ENCODE results near the gene SLC22A23. TPM values are rescaled to one million over a fixed set of nuclear protein-coding genes. Genes with fewer than 3 reads are reported as not detected.
"Not testable (repeated sequence)": the region's sequence is repeated elsewhere in the genome, so short reads cannot be mapped to it uniquely, and the experiment has no call there.

Gene SLC22A23
- total RNA-seq, 1 donor from 2014 or later: 3.6 TPM

DNA sequence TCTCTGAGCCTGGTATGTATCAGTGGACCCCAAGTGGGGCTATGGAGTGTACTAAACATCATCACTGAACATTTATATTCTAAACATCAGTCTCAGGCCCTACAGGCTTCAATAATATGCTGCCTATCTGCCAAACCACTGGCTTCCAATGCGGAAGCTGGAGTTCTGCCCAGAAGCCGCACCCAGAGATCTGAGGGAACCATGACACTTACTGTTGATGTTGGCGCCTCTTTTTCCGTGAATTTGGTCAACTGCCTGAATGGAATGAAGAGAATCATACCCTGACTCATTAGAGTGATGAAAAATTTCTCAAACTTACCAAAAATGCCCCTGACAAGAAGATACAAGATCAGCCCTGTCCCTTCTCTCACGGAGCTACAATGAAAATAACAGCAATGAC is 66.2 kb downstream of the SLC22A23 start:
- H3K4me3 ChIP-seq (ENCODE audit: low read depth, low read length): no peak overlapping the region
- TF ChIP-seq, protein P1, sequence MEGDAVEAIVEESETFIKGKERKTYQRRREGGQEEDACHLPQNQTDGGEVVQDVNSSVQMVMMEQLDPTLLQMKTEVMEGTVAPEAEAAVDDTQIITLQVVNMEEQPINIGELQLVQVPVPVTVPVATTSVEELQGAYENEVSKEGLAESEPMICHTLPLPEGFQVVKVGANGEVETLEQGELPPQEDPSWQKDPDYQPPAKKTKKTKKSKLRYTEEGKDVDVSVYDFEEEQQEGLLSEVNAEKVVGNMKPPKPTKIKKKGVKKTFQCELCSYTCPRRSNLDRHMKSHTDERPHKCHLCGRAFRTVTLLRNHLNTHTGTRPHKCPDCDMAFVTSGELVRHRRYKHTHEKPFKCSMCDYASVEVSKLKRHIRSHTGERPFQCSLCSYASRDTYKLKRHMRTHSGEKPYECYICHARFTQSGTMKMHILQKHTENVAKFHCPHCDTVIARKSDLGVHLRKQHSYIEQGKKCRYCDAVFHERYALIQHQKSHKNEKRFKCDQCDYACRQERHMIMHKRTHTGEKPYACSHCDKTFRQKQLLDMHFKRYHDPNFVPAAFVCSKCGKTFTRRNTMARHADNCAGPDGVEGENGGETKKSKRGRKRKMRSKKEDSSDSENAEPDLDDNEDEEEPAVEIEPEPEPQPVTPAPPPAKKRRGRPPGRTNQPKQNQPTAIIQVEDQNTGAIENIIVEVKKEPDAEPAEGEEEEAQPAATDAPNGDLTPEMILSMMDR (IDR thresholded peaks at IDR 0.05; ENCODE audit: insufficient read depth, low read length, poor library complexity, severe bottlenecking): no peak
- peaks cover 4% of the 10 kb centered on the region for H3K27me3 ChIP-seq (ENCODE audit: control insufficient read depth, insufficient read depth, low read length)
- no peaks in the 10 kb centered on the region for H3K36me3 ChIP-seq (ENCODE audit: control insufficient read depth, insufficient read depth, low read length)
- DNase-seq (ENCODE audit: low read depth): no peak

- Histone ChIP-seq H3K36me3 (ENCODE audit: control insufficient read depth, insufficient read depth, low read length) (no peaks in the 10 kb centered on the region), H3K4me3 (ENCODE audit: low read depth, low read length) (no peak overlapping the region), H3K27me3 (ENCODE audit: control insufficient read depth, insufficient read depth, low read length) (peaks cover 4% of the 10 kb centered on the region)
- TF ChIP-seq, protein P1 (IDR thresholded peaks at IDR 0.05; ENCODE audit: insufficient read depth, low read length, poor library complexity, severe bottlenecking): no peak
- DNase-seq (ENCODE audit: low read depth): no peak
Observed at GRCh38 chr6:3389390-3390167, 67.3 kb downstream of the SLC22A23 start.

DNA sequence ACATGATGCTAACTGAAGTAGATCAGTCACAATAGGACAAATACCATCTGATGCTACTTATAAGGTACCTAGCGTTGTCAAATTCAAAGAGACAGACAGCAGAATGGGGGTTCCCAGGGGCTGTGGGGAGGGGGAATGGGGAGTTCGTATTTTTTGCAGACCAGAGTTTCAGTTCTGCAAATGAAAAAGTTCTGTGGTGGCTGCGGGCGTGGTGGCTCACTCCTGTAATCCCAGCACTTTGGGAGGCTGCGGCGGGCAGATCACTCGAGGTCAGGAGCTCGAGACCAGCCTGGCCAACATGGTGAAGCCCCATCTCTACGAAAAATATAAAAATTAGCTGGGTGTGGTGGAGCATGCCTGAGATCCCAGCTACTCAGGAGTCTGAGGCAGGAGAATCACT is 68.1 kb downstream of the SLC22A23 start:
- Histone ChIP-seq H3K36me3 (ENCODE audit: control insufficient read depth, insufficient read depth, low read length) (no peaks in the 10 kb centered on the region), H3K27me3 (ENCODE audit: control insufficient read depth, insufficient read depth, low read length) (peaks cover 4% of the 10 kb centered on the region), H3K4me3 (ENCODE audit: low read depth, low read length) (no peak overlapping the region)
- no peak for DNase-seq (ENCODE audit: low read depth)
- TF ChIP-seq, protein P1 (IDR thresholded peaks at IDR 0.05; ENCODE audit: insufficient read depth, low read length, poor library complexity, severe bottlenecking): no peak

GRCh38 chr6:3386374-3386857 is 70.4 kb downstream of the SLC22A23 start:
- TF ChIP-seq, protein P1 (IDR thresholded peaks at IDR 0.05; ENCODE audit: insufficient read depth, low read length, poor library complexity, severe bottlenecking): no peak
- H3K4me3 ChIP-seq (ENCODE audit: low read depth, low read length): no peak overlapping the region
- H3K27me3 ChIP-seq (ENCODE audit: control insufficient read depth, insufficient read depth, low read length): peaks cover 4% of the 10 kb centered on the region
- H3K36me3 ChIP-seq (ENCODE audit: control insufficient read depth, insufficient read depth, low read length): no peaks in the 10 kb centered on the region
- no peak for DNase-seq (ENCODE audit: low read depth)

DNA sequence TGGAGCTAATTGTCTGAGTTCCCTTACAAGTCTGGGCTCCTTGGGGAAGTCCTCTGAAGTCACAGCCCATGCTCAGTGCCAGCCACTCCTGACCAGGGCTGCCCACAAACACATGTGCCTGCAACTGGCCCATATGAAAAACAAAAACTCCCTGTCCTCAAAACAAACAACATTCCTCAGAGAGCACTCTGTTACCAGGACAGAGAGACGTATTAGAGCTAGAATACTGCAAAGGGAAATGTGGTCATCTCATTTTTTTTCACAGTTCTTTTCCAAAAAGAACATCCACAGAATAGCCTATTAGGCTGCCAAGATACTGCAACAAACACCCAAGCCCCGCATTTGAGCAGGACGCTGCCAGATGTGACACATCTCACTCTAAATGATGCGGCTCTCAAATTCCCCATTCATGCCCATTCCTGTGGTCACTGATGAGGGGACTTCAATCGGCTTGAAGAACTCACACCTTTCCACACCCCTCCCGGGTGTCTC is 71.1 kb downstream of the SLC22A23 start:
- Histone ChIP-seq H3K36me3 (ENCODE audit: control insufficient read depth, insufficient read depth, low read length) (no peaks in the 10 kb centered on the region), H3K4me3 (ENCODE audit: low read depth, low read length) (no peak overlapping the region), H3K27me3 (ENCODE audit: control insufficient read depth, insufficient read depth, low read length) (peaks cover 4% of the 10 kb centered on the region)
- TF ChIP-seq, protein P1 (IDR thresholded peaks at IDR 0.05; ENCODE audit: insufficient read depth, low read length, poor library complexity, severe bottlenecking): no peak
- no peak for DNase-seq (ENCODE audit: low read depth)

GRCh38 chr6:3385181-3385580 is 71.7 kb downstream of the SLC22A23 start:
- H3K36me3 ChIP-seq (ENCODE audit: control insufficient read depth, insufficient read depth, low read length); DNase-seq (ENCODE audit: low read depth); H3K27me3 ChIP-seq (ENCODE audit: control insufficient read depth, insufficient read depth, low read length); H3K4me3 ChIP-seq (ENCODE audit: low read depth, low read length): not testable (repeated sequence)
